GM19099 (cell line): Measurements from ENCODE around the gene ZFHX3.

Experiments used
- POLR2A ChIP-seq: IDR thresholded peaks from 3 replicates; pipeline ENCODE4 v1.6.1; 2011; ENCODE audit warnings: low read depth; ENCODE audit not compliant: insufficient read length; ENCODE audit errors: extremely low read depth

ZFHX3 gene

DNA sequence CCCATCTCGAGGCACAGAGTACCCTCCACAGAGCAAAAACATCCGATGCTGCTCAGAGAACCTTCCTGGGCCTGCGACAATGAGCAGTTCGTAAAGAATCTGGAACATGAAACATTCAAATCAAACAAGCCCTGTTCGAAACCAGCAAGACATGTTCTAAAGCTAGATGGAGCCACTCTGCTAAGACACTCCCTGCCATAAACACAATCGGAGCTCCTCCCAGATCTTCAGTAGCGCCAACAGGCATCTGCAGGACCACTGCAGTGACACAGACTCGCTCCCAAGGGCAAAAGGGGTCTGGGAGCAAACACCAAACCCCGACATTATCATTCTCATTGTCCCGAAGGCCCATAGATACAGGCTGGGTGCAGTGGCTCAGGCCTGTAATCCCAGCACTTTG lies 108.7 kb downstream of the ZFHX3 start:
- TF ChIP-seq POLR2A, result no peak

DNA sequence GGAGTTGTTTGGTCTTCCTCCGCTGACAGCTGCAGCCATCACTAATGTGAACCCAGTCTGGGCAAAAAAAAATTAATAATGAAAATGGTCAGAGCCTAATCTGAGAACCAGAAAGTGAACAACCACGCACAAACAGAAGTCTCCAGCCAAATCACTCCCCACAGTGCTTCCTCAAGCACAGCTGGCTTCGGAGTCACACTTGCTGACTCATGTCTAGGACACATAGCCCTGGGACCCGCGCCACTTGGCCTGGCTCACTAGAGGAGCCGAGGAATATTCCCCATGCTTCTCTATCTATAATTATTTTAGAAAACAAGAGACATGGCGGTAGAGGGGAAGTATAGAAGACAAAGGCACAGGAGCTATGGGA lies 109.1 kb downstream of the ZFHX3 start:
- no peak for TF ChIP-seq POLR2A

DNA sequence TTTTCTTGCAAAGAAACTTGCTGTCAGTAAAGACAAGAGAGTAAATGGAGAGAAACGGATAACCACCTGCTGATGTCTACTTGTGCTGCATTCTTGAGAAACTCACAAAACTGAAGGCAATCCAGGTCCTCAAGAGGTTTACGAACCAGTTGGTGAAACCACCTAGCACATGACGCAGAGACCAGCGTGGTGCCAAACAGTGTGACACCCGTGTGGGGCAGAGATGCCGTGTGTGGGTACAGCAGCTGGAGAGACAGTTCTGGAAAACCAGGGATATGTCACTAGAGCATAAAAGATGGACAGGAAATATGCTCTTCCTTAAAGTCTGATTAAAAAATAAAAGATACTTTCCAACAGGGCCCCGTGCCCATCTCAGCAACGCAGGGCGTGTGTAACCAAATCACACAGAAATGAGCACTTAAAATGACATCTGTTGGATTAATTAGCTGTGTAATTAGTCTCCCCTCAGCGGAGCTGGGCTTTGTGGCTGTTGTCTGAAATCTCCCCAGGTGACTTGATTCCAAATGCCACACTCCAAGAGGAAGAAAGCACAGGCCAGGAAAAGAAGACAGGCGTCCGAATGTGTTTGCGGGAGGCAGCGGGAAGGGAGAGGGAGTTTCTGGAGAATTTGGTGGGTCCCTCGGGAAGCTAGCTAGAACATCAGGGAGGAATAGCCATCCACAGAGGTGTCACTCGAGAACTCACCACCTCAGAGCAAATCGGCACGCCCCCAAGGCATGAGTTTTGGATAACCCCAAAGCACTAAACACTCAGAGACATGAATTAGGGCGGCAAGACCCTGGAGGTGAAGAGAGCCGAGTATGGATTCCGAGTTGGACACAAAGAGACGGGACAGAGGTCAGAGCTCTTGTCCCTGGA lies 109.8 kb downstream of the ZFHX3 start:
- no peak for TF ChIP-seq POLR2A

DNA sequence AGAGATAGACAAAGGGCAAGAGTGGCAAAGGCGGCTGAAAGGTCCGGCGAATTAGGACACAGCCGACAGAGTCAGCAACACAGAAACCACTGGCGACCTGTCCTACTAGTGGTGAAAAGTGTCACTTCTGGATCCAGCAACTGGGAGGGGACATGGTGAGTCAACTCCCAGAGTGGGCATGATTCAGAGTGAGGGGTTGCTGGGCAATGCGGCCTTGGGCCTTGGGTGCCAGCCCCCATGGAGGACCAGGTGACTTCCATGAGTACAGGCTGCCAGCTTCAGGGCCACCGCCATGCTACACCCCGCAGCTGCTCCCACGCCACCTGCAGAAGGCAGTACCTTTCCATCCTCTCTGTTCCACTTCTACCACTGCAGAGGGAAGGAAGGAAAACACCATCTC lies 110.6 kb downstream of the ZFHX3 start:
- TF ChIP-seq POLR2A, result no peak

DNA sequence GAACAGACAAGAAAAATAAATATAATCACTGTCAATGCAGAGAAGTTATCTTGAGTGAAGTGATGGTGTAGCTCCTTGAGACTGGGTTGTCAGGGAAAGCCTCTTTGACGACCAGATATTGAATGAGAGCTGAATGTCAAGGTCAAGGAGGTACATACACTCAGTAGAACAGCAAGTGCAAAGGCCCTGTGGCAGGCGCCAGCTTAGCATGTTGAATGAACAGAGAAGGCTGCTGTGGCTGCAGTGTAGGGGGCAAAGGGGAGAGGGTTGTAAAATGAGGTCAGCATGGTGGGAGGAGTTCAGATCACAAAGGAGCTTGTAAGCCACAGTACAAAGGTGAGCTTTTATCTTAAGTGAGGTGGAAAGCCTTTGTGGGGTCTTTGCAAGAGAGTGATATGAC lies 111.5 kb downstream of the ZFHX3 start:
- no peak for TF ChIP-seq POLR2A

DNA sequence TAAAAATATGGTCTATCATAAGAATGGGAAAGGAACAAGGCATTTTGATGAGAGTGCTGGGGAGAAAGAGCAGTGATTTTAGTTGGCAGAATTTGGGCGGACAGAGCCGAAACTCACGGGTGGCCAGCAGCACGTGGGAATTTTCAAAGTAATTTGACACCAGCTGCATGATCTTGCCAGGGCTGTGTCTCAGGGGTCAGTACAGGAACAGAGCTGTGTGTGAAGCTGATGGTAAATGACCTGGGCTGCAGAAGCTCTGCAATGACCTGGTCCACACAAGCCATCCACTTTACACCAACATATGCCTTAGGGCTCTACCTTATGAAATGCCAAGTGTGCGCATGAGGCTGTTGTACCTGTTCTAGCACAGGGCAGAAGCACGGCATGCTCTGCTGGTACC lies 112.0 kb downstream of the ZFHX3 start:
- TF ChIP-seq POLR2A, result no peak

- TF ChIP-seq POLR2A, result no peak
These were observed 113.1 kb downstream of the ZFHX3 start for GRCh38 chr16:72934636-72935403.

- TF ChIP-seq POLR2A, result no peak
These were observed 115.1 kb downstream of the ZFHX3 start for GRCh38 chr16:72932677-72933335.

DNA sequence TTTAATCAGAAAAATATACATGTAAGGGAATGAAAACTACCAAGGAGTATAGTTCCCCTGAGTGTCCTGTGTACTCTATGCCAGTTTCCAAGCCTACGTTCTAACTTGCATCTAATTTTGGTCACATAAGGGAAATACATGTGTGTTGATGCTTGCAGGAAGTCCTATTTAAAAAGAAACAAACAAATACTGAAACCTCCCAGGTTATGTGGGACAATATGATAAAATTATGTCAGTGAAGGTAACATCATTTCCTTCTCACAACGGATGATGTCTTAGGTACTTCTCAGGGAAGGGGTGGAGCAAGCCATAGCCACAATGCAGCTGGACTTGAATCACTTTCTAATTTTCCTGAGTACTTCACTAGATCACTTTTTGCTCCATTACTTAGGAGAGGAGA lies 115.9 kb downstream of the ZFHX3 start:
- no peak for TF ChIP-seq POLR2A

DNA sequence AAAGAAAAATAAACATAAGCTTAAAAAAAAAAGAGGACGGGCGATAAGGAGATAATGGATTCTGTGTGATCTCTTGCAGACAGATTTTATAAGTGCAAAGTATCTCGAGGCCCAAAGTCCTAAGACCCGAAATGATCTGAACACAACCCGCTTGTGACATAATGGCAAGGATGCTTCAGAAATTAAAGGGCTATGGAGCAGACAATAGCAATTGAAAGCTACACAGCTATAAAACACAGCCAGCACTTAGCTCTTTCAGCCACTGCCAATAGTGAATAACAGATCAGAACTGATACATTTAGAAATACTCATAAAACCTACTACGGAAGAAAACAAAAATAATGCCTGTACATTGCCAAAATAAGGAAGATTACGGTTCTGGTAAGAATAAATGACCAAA lies 117.5 kb downstream of the ZFHX3 start:
- no peak for TF ChIP-seq POLR2A

DNA sequence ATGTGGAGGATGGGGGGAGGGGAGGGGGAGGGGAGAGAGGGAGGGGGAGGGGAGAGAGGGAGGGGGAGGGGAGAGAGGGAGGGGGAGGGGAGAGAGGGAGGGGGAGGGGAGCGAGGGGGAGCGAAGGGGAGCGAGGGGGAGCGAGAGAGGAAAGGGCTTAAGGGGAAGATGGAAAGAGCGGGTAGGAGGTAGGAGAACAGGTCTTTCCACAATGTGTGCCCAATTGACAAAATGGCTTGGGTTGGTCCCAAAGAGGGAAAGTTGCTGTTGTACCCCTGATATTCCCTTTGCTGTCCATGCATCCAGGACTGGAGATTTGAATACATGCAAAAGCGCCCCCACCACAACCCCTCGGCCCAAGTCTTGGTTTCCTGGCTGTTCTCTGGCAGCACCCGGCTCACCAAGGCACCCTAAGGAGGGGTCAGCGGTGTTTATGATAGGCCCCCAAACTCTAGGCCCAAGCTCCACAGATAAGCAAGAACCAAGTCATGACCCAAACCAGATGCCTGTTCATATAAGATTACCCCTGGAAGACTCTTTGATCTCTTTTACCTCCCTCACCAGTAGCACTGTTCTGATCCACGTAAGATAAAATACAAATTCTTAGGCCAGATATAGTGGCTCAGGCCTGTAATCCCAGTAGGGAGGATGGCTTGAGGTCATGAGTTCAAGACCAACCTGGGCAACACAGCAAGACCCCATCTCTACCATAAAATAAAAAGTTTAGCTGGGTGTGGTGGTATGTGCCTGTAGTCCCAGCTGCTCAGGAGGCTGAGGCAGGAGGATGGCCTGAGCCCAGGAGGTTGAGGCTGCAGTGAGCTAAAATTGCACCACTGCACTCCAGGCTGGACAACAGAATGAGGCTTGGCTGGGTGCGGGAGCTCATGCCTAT lies 119.6 kb downstream of the ZFHX3 start:
- TF ChIP-seq POLR2A, result no peak

GRCh38 chr16:72927199-72928089 lies 120.5 kb downstream of the ZFHX3 start:
- TF ChIP-seq POLR2A, result no peak

DNA sequence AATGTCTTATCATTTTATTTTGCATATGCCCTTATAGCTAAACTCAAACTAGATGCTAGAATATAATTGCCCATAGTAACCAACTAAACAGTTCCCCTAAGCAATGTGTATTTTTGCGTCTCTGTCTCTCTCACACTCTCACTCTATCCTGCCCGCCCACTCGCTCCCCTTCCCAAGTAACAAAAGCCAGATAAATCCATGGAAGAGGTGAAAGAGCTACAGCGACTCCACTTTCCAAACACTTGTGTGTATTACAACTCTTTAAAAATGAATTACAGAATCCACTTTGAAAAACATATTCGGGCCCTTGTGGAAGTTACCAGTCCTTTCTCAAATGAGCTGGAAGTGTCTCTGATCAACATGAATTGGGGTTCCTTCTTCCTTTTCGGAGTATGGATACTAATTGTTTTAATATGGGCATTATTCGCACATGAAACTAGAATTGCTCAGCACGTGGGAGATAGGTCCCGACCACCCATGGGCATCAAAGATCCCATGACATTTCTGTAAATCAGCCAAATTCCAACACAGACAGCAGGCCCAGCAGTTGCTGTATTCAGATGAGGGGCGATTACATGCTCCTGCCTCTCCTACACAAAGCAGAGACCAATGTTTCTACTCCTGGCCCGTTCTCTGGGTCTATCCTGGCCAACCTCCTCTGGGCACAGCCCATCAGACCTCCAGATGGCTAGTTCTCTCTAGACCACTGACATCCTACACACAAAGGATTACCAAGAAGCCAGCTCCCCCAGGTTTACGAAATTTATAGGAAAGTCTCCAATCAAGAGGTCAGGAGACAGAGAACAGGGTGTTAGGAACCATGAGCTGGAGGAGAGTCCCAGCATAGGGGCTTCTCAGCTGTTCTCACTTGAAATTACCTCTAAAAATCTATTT lies 121.5 kb downstream of the ZFHX3 start:
- no peak for TF ChIP-seq POLR2A
